ENCODE measurements around the gene MMP24. TPM values are rescaled to one million over a fixed set of nuclear protein-coding genes. Genes with fewer than 3 reads are reported as not detected.

Gene MMP24
- total and polyA plus RNA-seq, 2 of the 13 experiments (the other 11 are each of a cell fraction or from before 2014, with no cell fraction given), result 0.29 to 0.35 TPM

GRCh38 chr20:35287509-35288324, 61.2 kb downstream of the MMP24 start (continued):
- peak; percentile 73; the same call in 1 of the 2 replicates for TF ChIP-seq HBP1 (CRISPR knock-in tag; IDR thresholded peaks at IDR 0.05; ENCODE audit: low read depth)
- TF ChIP-seq ZNF710 (CRISPR knock-in tag; IDR thresholded peaks at IDR 0.05; ENCODE audit: borderline replicate concordance), result peak; percentile 63; the same call in 1 of the 2 replicates
- peak; percentile 72; the same call in 1 of the 2 replicates for TF ChIP-seq MTA1 (CRISPR knock-in tag; IDR thresholded peaks at IDR 0.05; ENCODE audit: borderline replicate concordance)
- peak; percentile 51; the same call in 1 of the 2 replicates for TF ChIP-seq ZNF225 (CRISPR knock-in tag; IDR thresholded peaks at IDR 0.05)
- 0 out of 2 replicates have a peak, but pooled peaks have one; percentile 19 for TF ChIP-seq ZNF468 (CRISPR knock-in tag; IDR thresholded peaks at IDR 0.05)
- no peak for TF ChIP-seq ZNF747 (CRISPR knock-in tag; IDR thresholded peaks at IDR 0.05; ENCODE audit: borderline replicate concordance)
- no peak for TF ChIP-seq ATF6 (CRISPR knock-in tag; conservative IDR thresholded peaks at IDR 0.05)
- 0 out of 2 replicates have a peak, but pooled peaks have one; percentile 68 for TF ChIP-seq ZSCAN21 (CRISPR knock-in tag; IDR thresholded peaks at IDR 0.05; ENCODE audit: borderline replicate concordance)
- peak; percentile 55 for TF ChIP-seq XRCC5 (optimal IDR thresholded peaks at IDR 0.05; ENCODE audit: low read length)
- no peak for TF ChIP-seq SMARCC2 (IDR thresholded peaks at IDR 0.05)
- no peak for TF ChIP-seq ZNF562 (CRISPR knock-in tag; IDR thresholded peaks at IDR 0.05; ENCODE audit: borderline replicate concordance)
- TF ChIP-seq KMT2B (CRISPR knock-in tag; IDR thresholded peaks at IDR 0.05), result peak; percentile 44; the same call in 1 of the 2 replicates
- TF ChIP-seq ZNF687 (CRISPR knock-in tag; IDR thresholded peaks at IDR 0.05), result peak; percentile 72
- TF ChIP-seq DZIP1 (CRISPR knock-in tag; IDR thresholded peaks at IDR 0.05), result peak; percentile 37; the same call in 1 of the 2 replicates
- peak; percentile 92 for TF ChIP-seq ZNF629 (CRISPR knock-in tag; conservative IDR thresholded peaks at IDR 0.05)

Data from HepG2 (cell line).